Mammary epithelial cell (primary cell): Measurements from ENCODE around the gene CD200R1.

Experiments
- CTCF ChIP-seq, 2 donors: IDR thresholded peaks in 1 of 2; conservative IDR thresholded peaks in 1 of 2; 2 replicates each; pipeline ENCODE4 v1.5.1; 2011 to 2012; ENCODE audit warnings: inconsistent platforms in 2 of 2, low read length in 2 of 2, mild to moderate bottlenecking in 2 of 2, control low read depth in 1 of 2, low read depth in 1 of 2; ENCODE audit not compliant: insufficient read depth in 1 of 2; ENCODE audit errors: extremely low read depth in 1 of 2
- EZH2 ChIP-seq: IDR thresholded peaks from 2 replicates; pipeline ENCODE4 v1.6.1; 2012; ENCODE audit warnings: low read length, inconsistent platforms, borderline replicate concordance

DNA sequence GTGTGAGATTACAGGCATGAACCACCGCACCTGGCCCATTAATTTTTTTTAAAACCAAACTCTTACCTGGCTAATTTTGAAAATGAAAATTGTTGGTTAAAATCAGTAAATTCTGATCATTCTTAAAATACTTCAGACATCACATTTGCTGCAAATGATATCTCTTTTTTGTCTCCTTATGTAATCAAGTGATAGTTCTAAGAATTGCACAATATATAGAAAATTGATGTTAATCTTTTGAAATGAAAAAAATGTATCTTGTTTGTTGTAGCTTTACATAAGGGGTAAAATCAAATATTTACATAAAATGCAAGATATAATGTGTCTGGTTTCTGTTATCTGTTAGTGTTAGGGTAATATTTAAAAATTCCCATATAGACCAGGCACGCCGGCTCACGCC is 20.9 kb upstream of the CD200R1 start:
- TF ChIP-seq CTCF (conservative IDR thresholded peaks at IDR 0.05 in 1 of 2, IDR thresholded peaks at IDR 0.05 in 1 of 2; ENCODE audit: extremely low read depth in 1 of 2, insufficient read depth in 1 of 2, low read depth in 1 of 2, low read length in 2 of 2): no peak
- TF ChIP-seq EZH2: no peak
